GM18520 (cell line): ENCODE data around the gene SLC66A1.

Experiments
- ATAC-seq: cut with Tn5 transposase; IDR thresholded peaks from one replicate; pipeline ENCODE4 v1.9.1; 2021; ENCODE audit not compliant: unreplicated experiment

SLC66A1 gene

GRCh38 chr1:19375631-19376400 is 63.7 kb downstream of the SLC66A1 start:
- no peak for ATAC-seq

DNA sequence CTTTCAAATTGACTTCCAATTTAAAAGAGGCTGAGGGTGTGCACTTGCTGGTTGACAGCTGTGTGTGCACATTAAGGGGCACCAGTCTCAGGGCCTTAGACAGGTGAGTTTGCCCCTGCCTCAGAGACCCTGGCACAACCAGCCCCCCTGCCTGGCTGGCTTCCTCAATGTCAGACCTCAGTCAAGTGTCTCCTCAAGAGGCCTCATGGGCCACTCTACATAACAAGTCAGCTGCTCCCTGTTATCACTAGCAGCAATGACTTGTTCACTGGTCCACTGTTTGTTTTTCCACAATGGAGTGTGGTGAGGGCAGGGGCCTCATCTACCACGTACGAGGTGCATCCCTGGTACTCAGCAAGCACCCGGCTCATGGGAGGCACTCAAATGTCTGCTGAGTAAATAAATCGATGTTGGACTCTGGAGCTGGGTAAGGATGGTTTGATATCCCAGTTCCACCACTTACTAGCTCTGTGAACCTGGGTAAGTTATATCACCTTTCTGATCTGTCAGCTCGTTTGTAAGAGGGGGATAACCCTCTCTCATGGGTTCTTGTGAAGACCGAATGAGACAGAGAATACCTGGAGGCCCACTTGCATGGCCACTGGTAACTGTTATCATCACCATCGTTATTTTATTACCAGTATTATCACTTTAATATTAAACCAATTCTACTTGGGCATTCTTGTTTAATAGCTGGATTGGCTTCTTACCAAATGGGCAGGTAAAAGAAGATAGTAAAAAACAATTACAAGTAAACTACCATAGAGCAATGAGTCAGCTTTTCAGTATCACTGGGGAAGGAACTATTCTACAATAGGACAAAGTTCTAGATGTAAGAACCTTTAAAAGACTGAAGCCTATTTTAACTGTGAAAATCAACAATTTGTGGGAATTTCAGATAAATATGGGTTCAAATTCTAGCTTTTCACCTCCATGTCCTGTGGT is 64.6 kb downstream of the SLC66A1 start:
- ATAC-seq, result no peak

DNA sequence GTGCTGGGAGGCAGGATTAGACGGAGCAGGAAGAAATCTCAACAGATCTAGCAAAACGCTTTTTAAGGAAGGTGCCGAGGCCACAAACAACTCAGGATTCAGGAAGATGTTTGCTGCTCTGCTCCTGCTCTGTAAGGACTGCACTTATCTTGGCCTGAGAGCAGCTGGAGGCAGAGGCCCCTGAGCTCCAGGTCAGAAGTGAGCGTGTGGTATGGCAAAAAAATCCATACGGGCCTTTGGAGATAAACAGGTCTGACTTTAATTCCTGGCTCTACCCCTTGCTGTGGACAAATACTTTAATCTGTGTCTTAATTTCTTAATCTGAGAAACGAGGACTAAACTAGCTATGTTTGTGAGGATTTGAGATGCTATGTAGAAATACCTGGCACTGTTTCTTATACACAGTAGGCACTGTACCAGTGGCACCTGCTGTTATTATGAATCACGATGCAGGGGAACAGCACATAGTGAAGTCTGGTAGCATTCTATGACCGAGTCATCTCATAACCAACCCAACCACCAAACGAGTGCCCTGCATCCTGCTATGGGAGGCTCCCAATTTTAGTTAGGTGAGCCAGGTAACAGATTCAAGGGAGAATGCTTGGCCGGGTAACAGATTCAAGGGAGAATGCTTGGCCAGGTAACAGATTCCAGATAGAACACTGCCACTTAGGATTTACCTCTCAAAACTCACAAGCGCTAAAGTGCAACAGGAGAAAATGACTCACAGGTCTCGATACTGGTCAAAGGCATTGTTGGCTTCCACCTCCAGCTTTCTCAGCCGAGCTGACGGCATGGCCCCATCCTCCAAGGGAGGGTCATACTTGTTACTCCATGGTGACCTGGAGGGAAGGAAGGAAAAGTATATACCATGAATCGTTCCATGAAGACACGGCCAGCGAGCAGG is 65.9 kb downstream of the SLC66A1 start:
- ATAC-seq, result no peak
